Measurements from ENCODE around the gene CFAP210. TPM values are rescaled to one million over a fixed set of nuclear protein-coding genes. Genes with fewer than 3 reads are reported as not detected.

The CFAP210 gene
- total and polyA plus RNA-seq, 9 of the 15 experiments (the other 6 are each of a cell fraction or from before 2014, with no cell fraction given) = 0.75 to 3.6 (median 1.3) TPM

GRCh38 chr2:169716938-169717690, 22.9 kb upstream of the CFAP210 start (continued):
- TF ChIP-seq THAP12 (CRISPR knock-in tag; IDR thresholded peaks at IDR 0.05) (no peak), ZNF239 (CRISPR knock-in tag; IDR thresholded peaks at IDR 0.05) (peak; percentile 15; the same call in 1 of the 2 replicates), ID3 (CRISPR knock-in tag; IDR thresholded peaks at IDR 0.05) (no peak), ID3 (tag; IDR thresholded peaks at IDR 0.05) (peak; percentile 88; the same call in 1 of the 2 replicates), NFRKB (IDR thresholded peaks at IDR 0.05; ENCODE audit: low read depth) (no peak), TRIM28 (IDR thresholded peaks at IDR 0.05) (no peak), BDP1 (IDR thresholded peaks at IDR 0.05; ENCODE audit: insufficient read depth, insufficient read length) (no peak), BRD4 (IDR thresholded peaks at IDR 0.05) (no peak), E2F3 (CRISPR knock-in tag; IDR thresholded peaks at IDR 0.05) (no peak), CBFA2T3 (IDR thresholded peaks at IDR 0.05) (peak; percentile 72), CSDE1 (IDR thresholded peaks at IDR 0.05) (no peak), SETDB1 (IDR thresholded peaks at IDR 0.05; ENCODE audit: low read length) (no peak), ETV1 (tag; conservative IDR thresholded peaks at IDR 0.05; ENCODE audit: low read depth) (peak; percentile 64), ZBTB1 (CRISPR knock-in tag; IDR thresholded peaks at IDR 0.05; ENCODE audit: borderline replicate concordance, low read depth) (no peak), CCAR2 (IDR thresholded peaks at IDR 0.05; ENCODE audit: low read depth, low read length) (no peak), ZNF347 (CRISPR knock-in tag; IDR thresholded peaks at IDR 0.05; ENCODE audit: low read depth) (no peak), VEZF1 (CRISPR knock-in tag; IDR thresholded peaks at IDR 0.05) (no peak), PHF21A (IDR thresholded peaks at IDR 0.05; ENCODE audit: borderline replicate concordance, low read depth) (no peak), E2F5 (CRISPR knock-in tag; IDR thresholded peaks at IDR 0.05) (no peak), CREB1 (IDR thresholded peaks at IDR 0.05) (no peak), CREB1 (CRISPR knock-in tag; IDR thresholded peaks at IDR 0.05) (no peak), PBX2 (CRISPR knock-in tag; IDR thresholded peaks at IDR 0.05; ENCODE audit: low read depth) (no peak), PBX2 (tag; conservative IDR thresholded peaks at IDR 0.05; ENCODE audit: low read depth) (no peak)
